Aorta (tissue), 5 donors: ENCODE results near the gene STK36. TPM values are rescaled to one million over a fixed set of nuclear protein-coding genes. Genes with fewer than 3 reads are reported as not detected.
A peak's percentile ranks its signal among the peaks of the same experiment; 100 is the strongest.

ENCODE experiments used
- ATAC-seq: fragments of 200-7000 bp; cut with Tn5 transposase; one replicate; pipeline ENCODE4 v1.9.1; 2022; ENCODE audit warnings: moderate library complexity; ENCODE audit not compliant: low FRiP score
- DNase-seq, 2 donors: peaks; one replicate each; pipeline ENCODE4 v3.0.0-alpha.2; 2020
- H3K27ac ChIP-seq, 2 donors: one replicate each; pipeline ENCODE4 v1.5.1; 2013; ENCODE audit warnings: low read length in 2 of 2, mild to moderate bottlenecking in 2 of 2, moderate library complexity in 2 of 2, control low read depth in 1 of 2, inconsistent platforms in 1 of 2, low read depth in 1 of 2
- H3K27me3 ChIP-seq, 2 donors: one replicate each; pipeline ENCODE4 v1.6.1; 2013; ENCODE audit warnings: control low read depth in 1 of 2, low read length in 1 of 2, mild to moderate bottlenecking in 1 of 2, moderate library complexity in 1 of 2; ENCODE audit not compliant: insufficient read depth in 2 of 2, control insufficient read depth in 1 of 2
- H3K36me3 ChIP-seq, 2 donors: one replicate each; pipeline ENCODE4 v1.6.1; 2013; ENCODE audit warnings: control low read depth in 1 of 2, low read length in 1 of 2, mild to moderate bottlenecking in 1 of 2; ENCODE audit not compliant: insufficient read depth in 2 of 2, control insufficient read depth in 1 of 2
- H3K4me1 ChIP-seq, 2 donors: one replicate each; pipeline ENCODE4 v1.6.1; 2013; ENCODE audit warnings: low read length in 2 of 2, control low read depth in 1 of 2, mild to moderate bottlenecking in 1 of 2, moderate library complexity in 1 of 2; ENCODE audit not compliant: insufficient read depth in 2 of 2, control insufficient read depth in 1 of 2
- H3K4me3 ChIP-seq, 2 donors: one replicate each; pipeline ENCODE4 v1.5.1; 2013; ENCODE audit warnings: low read length in 2 of 2, control low read depth in 1 of 2, mild to moderate bottlenecking in 1 of 2
- H3K9me3 ChIP-seq: one replicate; pipeline ENCODE4 v1.6.1; 2013; ENCODE audit warnings: mild to moderate bottlenecking, low read length; ENCODE audit not compliant: control insufficient read depth
- WGBS, 2 donors: extraction: QIAGEN DNeasy Blood & Tissue Kit; methylation state at CpG; one replicate each; pipeline ENCODE4 v1.1.7; 2013; 5-methylcytosine and 5-hydroxymethylcytosine counted together
- intact Hi-C, 2 donors: fragments of 100-400 bp; cut with DNase I; formaldehyde crosslinking; loops; one replicate each; pipeline versions ENCODE4 v1.14.2 to v1.15.0; 2022
- polyA plus RNA-seq, 2 donors: library from polyadenylated mRNA; stranded (reverse); fragments of 200-250 nt; gene quantifications; one replicate each; pipeline ENCODE4 v1.2.3, GENCODE V29; 2013
- total RNA-seq, 2 donors: library from RNA; stranded (reverse); fragmentation: NEBNext Ultra II Directional; extraction: Animal tissue kit (Norgen Biotek cat#: 25700); gene quantifications; one replicate each; pipeline ENCODE4 v1.2.1, GENCODE V29; 2021
- donor health status: healthy with polysubstance abuse.
- donor health status: Bipolar disorder and iron deficiency.
- donor health status: DM: no; HTN: no; CAD: no.
- donor health status: DM: no; HTN: no; CAD: no.
- donor health status: DM: yes; HTN: yes; CAD: no.

Gene STK36
- total and polyA plus RNA-seq, 4 donors, result 8.0 to 46.4 (median 33.8) TPM

GRCh38 chr2:218729640-218730039, 57.8 kb downstream of the STK36 start:
- Histone ChIP-seq H3K27me3 (no peaks in the 10 kb centered on the region), H3K36me3 (no peaks in the 10 kb centered on the region), H3K9me3 (no peaks in the 10 kb centered on the region), H3K4me1 (peaks cover 0 to 2% of the 10 kb centered on the region in 2 donors), H3K27ac (no peak overlapping the region), H3K4me3 (no peak overlapping the region)
- WGBS, 2 donors, result 98 to 99% methylated on average over 3 of the region's 3 CpGs
- intact Hi-C loops, result loop anchor here (5.0 to 10.0 kb wide), 2 partner anchors 55 to 118 kb away; partner anchors contain the start of gene CYP27A1 (in 1 of the 2)
- no peak for DNase-seq
- ATAC-seq, result no peak

GRCh38 chr2:218732052-218732760, 60.3 kb downstream of the STK36 start:
- Histone ChIP-seq H3K9me3 (no peaks in the 10 kb centered on the region), H3K27me3 (no peaks in the 10 kb centered on the region), H3K4me1 (peaks cover 0 to 2% of the 10 kb centered on the region in 2 donors), H3K4me3 (no peak overlapping the region), H3K27ac (no peak overlapping the region), H3K36me3 (no peaks in the 10 kb centered on the region)
- ATAC-seq (no peak), DNase-seq (no peak)
- WGBS, 2 donors, result 92 to 94% methylated on average over 5 of the region's 5 CpGs
- intact Hi-C loops, result loop anchor here in 1 of 2 donors (10.0 kb wide), 1 partner anchor 53 kb away; the partner anchor contains the start of gene CYP27A1

GRCh38 chr2:218732761-218733158, 60.9 kb downstream of the STK36 start:
- Histone ChIP-seq H3K36me3 (no peaks in the 10 kb centered on the region), H3K4me3 (no peak overlapping the region), H3K9me3 (no peaks in the 10 kb centered on the region), H3K27ac (no peak overlapping the region), H3K4me1 (peaks cover 0 to 2% of the 10 kb centered on the region in 2 donors), H3K27me3 (no peaks in the 10 kb centered on the region)
- no peak for ATAC-seq
- intact Hi-C loops, result loop anchor here in 1 of 2 donors (10.0 kb wide), 1 partner anchor 52 kb away; the partner anchor contains the start of gene CYP27A1
- 76 to 82% methylated on average over 2 of the region's 2 CpGs for WGBS, 2 donors
- no peak for DNase-seq

- no peak overlapping the region for H3K27ac ChIP-seq
- peak; percentile 40 for ATAC-seq
These were observed 61.5 kb downstream of the STK36 start for GRCh38 chr2:218733171-218734021.

GRCh38 chr2:218734190-218734975, 62.5 kb downstream of the STK36 start:
- 91% methylated on average over 8 of the region's 8 CpGs for WGBS, 2 donors
- Histone ChIP-seq H3K4me1 (peaks cover 0 to 4% of the 10 kb centered on the region in 2 donors), H3K36me3 (no peaks in the 10 kb centered on the region), H3K27ac (no peak overlapping the region), H3K4me3 (no peak overlapping the region), H3K9me3 (no peaks in the 10 kb centered on the region), H3K27me3 (no peaks in the 10 kb centered on the region)
- ATAC-seq, result no peak
- intact Hi-C loops, result loop anchor here in 1 of 2 donors (10.0 kb wide), 1 partner anchor 50 kb away; the partner anchor contains the start of gene CYP27A1
- no peak for DNase-seq

More at GRCh38 chr2:218733171-218734021, 61.5 kb downstream of the STK36 start:
- no peaks in the 10 kb centered on the region for H3K9me3 ChIP-seq
- intact Hi-C loops, result loop anchor here in 1 of 2 donors (10.0 kb wide), 1 partner anchor 51 kb away; the partner anchor contains the start of gene CYP27A1
- peak in 1 of 2 donors; percentile 75 for DNase-seq
- H3K4me1 ChIP-seq, result peaks cover 0 to 2% of the 10 kb centered on the region in 2 donors
- 79 to 87% methylated on average over 6 of the region's 6 CpGs for WGBS, 2 donors
- H3K36me3 ChIP-seq, result no peaks in the 10 kb centered on the region
- no peaks in the 10 kb centered on the region for H3K27me3 ChIP-seq
- H3K4me3 ChIP-seq, result no peak overlapping the region

- H3K4me3 ChIP-seq, result no peak overlapping the region
- H3K27me3 ChIP-seq, result no peaks in the 10 kb centered on the region
- H3K4me1 ChIP-seq, result peaks cover 4 to 5% of the 10 kb centered on the region in 2 donors
- ATAC-seq, result no peak
- no peak overlapping the region for H3K27ac ChIP-seq
- intact Hi-C loops, result loop anchor here in 1 of 2 donors (10.0 kb wide), 1 partner anchor 48 kb away; the partner anchor contains the start of gene CYP27A1
- no peak for DNase-seq
- H3K36me3 ChIP-seq, result no peaks in the 10 kb centered on the region
- WGBS, 2 donors, result 5 to 9% methylated on average over 2 of the region's 2 CpGs
- H3K9me3 ChIP-seq, result no peaks in the 10 kb centered on the region
These were observed 64.6 kb downstream of the STK36 start for GRCh38 chr2:218736531-218736930.

- Histone ChIP-seq H3K9me3 (no peaks in the 10 kb centered on the region), H3K4me1 (peaks cover 3 to 5% of the 10 kb centered on the region in 2 donors), H3K27me3 (no peaks in the 10 kb centered on the region), H3K4me3 (no peak overlapping the region), H3K27ac (no peak overlapping the region), H3K36me3 (peaks cover 0 to 2% of the 10 kb centered on the region in 2 donors)
- DNase-seq, result no peak
- WGBS, 2 donors, result 67 to 68% methylated on average over 6 of the region's 6 CpGs
- no peak for ATAC-seq
- intact Hi-C loops, result no loop called here
These were observed 71.2 kb downstream of the STK36 start for GRCh38 chr2:218743068-218743467.

GRCh38 chr2:218744615-218745014, 72.7 kb downstream of the STK36 start:
- H3K9me3 ChIP-seq, result no peaks in the 10 kb centered on the region
- H3K4me3 ChIP-seq, result no peak overlapping the region
- WGBS, 2 donors, result 74 to 78% methylated on average over 3 of the region's 3 CpGs
- intact Hi-C loops, result no loop called here
- no peaks in the 10 kb centered on the region for H3K27me3 ChIP-seq
- H3K36me3 ChIP-seq, result peaks cover 3% of the 10 kb centered on the region in 2 donors
- peaks cover 0 to 3% of the 10 kb centered on the region in 2 donors for H3K4me1 ChIP-seq
- ATAC-seq, result no peak
- H3K27ac ChIP-seq, result no peak overlapping the region
- DNase-seq, result no peak
